Sigmoid colon (tissue), 7 donors: Measurements from ENCODE around the gene MYRIP. TPM values are rescaled to one million over a fixed set of nuclear protein-coding genes. Genes with fewer than 3 reads are reported as not detected.

Experiments used
- DNase-seq: peaks from one replicate; pipeline ENCODE4 v3.0.0-alpha.2; 2019
- H3K27ac ChIP-seq, 4 donors: fragments of 200-600 bp; sonication (generic); one replicate each; pipeline ENCODE4 v1.5.1; 2016 to 2019; ENCODE audit warnings: mild to moderate bottlenecking in 1 of 4
- H3K27me3 ChIP-seq, 3 donors: fragments of 200-600 bp; sonication (generic); one replicate each; pipeline ENCODE4 v1.5.1; 2019; ENCODE audit warnings: mild to moderate bottlenecking in 1 of 3
- H3K36me3 ChIP-seq, 4 donors: fragments of 200-600 bp; sonication (generic); one replicate each; pipeline ENCODE4 v1.5.1; 2016 to 2019
- H3K4me1 ChIP-seq, 4 donors: fragments of 200-600 bp; sonication (generic); one replicate each; pipeline ENCODE4 v1.5.1; 2017 to 2019
- H3K4me3 ChIP-seq, 4 donors: fragments of 200-600 bp; sonication (generic); one replicate each; pipeline ENCODE4 v1.5.1; 2017 to 2019; ENCODE audit warnings: mild to moderate bottlenecking in 2 of 4, moderate library complexity in 1 of 4
- H3K9me3 ChIP-seq, 4 donors: fragments of 200-600 bp in 3 of 4; sonication (generic) in 3 of 4; one replicate each; pipeline versions ENCODE4 v1.5.1 to v1.6.1; 2013 to 2019
- EP300 ChIP-seq, 4 donors: sonication (generic); formaldehyde crosslinking; IDR thresholded peaks; one replicate each; pipeline ENCODE4 v1.6.1; 2017; ENCODE audit warnings: antibody characterized with exemption in 4 of 4
- POLR2A ChIP-seq, 2 donors: fragments of 450-650 bp; IDR thresholded peaks; one replicate each; pipeline ENCODE4 v1.6.1; 2016; ENCODE audit warnings: antibody characterized with exemption in 2 of 2, mild to moderate bottlenecking in 2 of 2, moderate library complexity in 2 of 2
- POLR2AphosphoS5 ChIP-seq, 4 donors: sonication (generic); formaldehyde crosslinking; IDR thresholded peaks; one replicate each; pipeline ENCODE4 v1.6.1; 2017; ENCODE audit warnings: antibody characterized with exemption in 4 of 4
- WGBS, 2 donors: extraction: QIAGEN DNeasy Blood & Tissue Kit; methylation state at CpG; one replicate each; pipeline ENCODE4 v1.1.7; 2013; 5-methylcytosine and 5-hydroxymethylcytosine counted together
- intact Hi-C: fragments of 100-400 bp; cut with DNase I; formaldehyde crosslinking; loops from one replicate; pipeline ENCODE4 v1.15.1; 2023
- polyA plus RNA-seq, 3 donors: library from polyadenylated mRNA; stranded (reverse); fragments of 200-250 nt; gene quantifications; one replicate each; pipeline ENCODE4 v1.2.3, GENCODE V29; 2013
- total RNA-seq, 4 donors: library from RNA; depleted of rRNA; stranded (reverse); fragments of >200 nt; gene quantifications; one replicate each; pipeline ENCODE4 v1.1.0, GENCODE V29; 2016
- TF ChIP-seq, protein P1 (sequence below), 4 experiments: fragments of 450-650 bp in 3 of 4; fragments of 200-600 bp in 1 of 4; IDR thresholded peaks; one replicate each; pipeline ENCODE4 v1.5.1; 2016 to 2019; ENCODE audit warnings: antibody characterized with exemption in 4 of 4, mild to moderate bottlenecking in 3 of 4, moderate library complexity in 2 of 4
- donor health status: healthy with polysubstance abuse.
- donor health status: Bipolar disorder and iron deficiency.
- donor health status: healthy.

MYRIP gene
- total and polyA plus RNA-seq, 7 donors, result 2.2 to 5.5 (median 4.2) TPM

DNA sequence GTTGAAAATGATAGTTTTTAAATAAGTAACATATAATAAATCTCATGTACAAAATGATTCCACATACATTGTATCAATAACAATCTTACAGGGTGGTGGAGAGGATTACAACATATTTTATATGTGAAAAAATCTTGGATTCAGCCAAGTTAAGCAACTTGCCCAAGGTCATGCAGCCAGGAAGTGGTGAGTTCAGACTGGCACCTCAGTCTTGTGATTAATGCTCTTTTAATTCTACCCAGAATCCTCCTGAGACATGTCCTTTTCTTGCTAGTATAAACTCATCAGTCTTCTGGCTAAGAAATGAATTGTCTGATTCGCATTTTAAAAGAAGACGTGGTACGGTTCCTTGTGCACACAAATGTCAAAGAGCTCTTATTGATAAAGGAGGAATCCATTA, 4.5 kb upstream of the MYRIP start:
- H3K9me3 ChIP-seq, result no peaks in the 10 kb centered on the region
- WGBS, 2 donors, result 89 to 93% methylated on average over 3 of the region's 3 CpGs
- intact Hi-C loops, result no loop called here
- H3K36me3 ChIP-seq, result no peaks in the 10 kb centered on the region
- no peak overlapping the region for H3K4me3 ChIP-seq
- peaks cover 0 to 13% (median 8%) of the 10 kb centered on the region in 4 donors for H3K4me1 ChIP-seq
- no peak overlapping the region for H3K27ac ChIP-seq
- H3K27me3 ChIP-seq, result peaks cover 4 to 6% (median 5%) of the 10 kb centered on the region in 3 donors
- TF ChIP-seq EP300 (IDR thresholded peaks at IDR 0.05), result no peak
- no peak for TF ChIP-seq POLR2A (IDR thresholded peaks at IDR 0.05)
- TF ChIP-seq, protein P1, sequence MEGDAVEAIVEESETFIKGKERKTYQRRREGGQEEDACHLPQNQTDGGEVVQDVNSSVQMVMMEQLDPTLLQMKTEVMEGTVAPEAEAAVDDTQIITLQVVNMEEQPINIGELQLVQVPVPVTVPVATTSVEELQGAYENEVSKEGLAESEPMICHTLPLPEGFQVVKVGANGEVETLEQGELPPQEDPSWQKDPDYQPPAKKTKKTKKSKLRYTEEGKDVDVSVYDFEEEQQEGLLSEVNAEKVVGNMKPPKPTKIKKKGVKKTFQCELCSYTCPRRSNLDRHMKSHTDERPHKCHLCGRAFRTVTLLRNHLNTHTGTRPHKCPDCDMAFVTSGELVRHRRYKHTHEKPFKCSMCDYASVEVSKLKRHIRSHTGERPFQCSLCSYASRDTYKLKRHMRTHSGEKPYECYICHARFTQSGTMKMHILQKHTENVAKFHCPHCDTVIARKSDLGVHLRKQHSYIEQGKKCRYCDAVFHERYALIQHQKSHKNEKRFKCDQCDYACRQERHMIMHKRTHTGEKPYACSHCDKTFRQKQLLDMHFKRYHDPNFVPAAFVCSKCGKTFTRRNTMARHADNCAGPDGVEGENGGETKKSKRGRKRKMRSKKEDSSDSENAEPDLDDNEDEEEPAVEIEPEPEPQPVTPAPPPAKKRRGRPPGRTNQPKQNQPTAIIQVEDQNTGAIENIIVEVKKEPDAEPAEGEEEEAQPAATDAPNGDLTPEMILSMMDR (IDR thresholded peaks at IDR 0.05), result no peak
- TF ChIP-seq POLR2AphosphoS5 (IDR thresholded peaks at IDR 0.05), result no peak
- DNase-seq, result no peak

DNA sequence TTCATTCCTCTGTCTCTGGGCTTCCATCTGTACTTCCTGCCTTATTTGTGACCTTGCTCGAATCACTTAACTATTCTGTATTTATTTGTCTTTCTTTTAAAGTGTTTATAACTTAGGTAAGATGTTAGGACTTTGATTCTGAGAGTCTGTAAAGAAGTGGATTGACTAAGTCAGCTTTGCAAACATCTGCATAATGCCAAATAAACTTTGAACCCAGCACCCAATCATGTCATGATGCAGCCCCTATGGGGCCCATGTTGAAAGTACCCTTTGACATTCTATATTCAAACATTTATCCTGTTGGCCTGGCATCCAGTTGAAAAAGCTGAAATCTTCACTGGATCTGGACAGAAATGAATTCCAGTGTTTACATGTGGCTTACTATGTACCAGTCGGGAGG, 3.8 kb upstream of the MYRIP start:
- DNase-seq, result no peak
- TF ChIP-seq POLR2AphosphoS5 (IDR thresholded peaks at IDR 0.05) (no peak), EP300 (IDR thresholded peaks at IDR 0.05) (no peak), POLR2A (IDR thresholded peaks at IDR 0.05) (no peak)
- TF ChIP-seq, protein P1 (IDR thresholded peaks at IDR 0.05), result no peak
- peaks cover 11 to 13% (median 12%) of the 10 kb centered on the region in 3 donors for H3K27me3 ChIP-seq
- no peaks in the 10 kb centered on the region for H3K36me3 ChIP-seq
- H3K4me3 ChIP-seq, result no peak overlapping the region
- intact Hi-C loops, result no loop called here
- WGBS, 2 donors, result 16 to 61% methylated on average over 2 of the region's 2 CpGs
- no peaks in the 10 kb centered on the region for H3K9me3 ChIP-seq
- no peak overlapping the region for H3K27ac ChIP-seq
- H3K4me1 ChIP-seq, result peaks cover 0 to 20% (median 15%) of the 10 kb centered on the region in 4 donors

DNA sequence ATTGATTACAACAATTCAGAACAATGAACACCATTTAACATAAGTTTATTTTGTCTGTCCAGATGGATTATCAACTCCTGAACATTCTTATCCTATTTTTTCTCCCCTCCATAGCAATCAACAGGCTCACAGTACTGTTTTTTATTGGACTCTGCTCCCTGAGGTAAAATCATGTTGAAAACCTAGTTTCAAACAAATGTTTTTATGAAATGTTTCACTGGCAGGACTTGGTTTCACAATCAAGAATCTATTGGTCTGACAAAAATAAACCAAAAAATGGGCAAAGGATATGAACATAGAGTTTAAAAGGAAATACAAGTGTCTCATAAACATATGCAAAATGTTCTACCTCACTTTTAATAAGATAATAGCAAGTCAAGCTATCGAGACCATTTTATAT, 2.6 kb upstream of the MYRIP start:
- Histone ChIP-seq H3K4me1 (peaks cover 0 to 24% (median 15%) of the 10 kb centered on the region in 4 donors), H3K9me3 (no peaks in the 10 kb centered on the region), H3K36me3 (no peaks in the 10 kb centered on the region), H3K27me3 (peaks cover 21 to 25% (median 24%) of the 10 kb centered on the region in 3 donors), H3K4me3 (no peak overlapping the region), H3K27ac (no peak overlapping the region)
- DNase-seq, result no peak
- intact Hi-C loops, result no loop called here
- TF ChIP-seq POLR2A (IDR thresholded peaks at IDR 0.05) (no peak), EP300 (IDR thresholded peaks at IDR 0.05) (no peak), POLR2AphosphoS5 (IDR thresholded peaks at IDR 0.05) (no peak)
- TF ChIP-seq, protein P1 (IDR thresholded peaks at IDR 0.05), result no peak
- WGBS, 2 donors, result 90 to 95% methylated on average over 1 of the region's 1 CpG

DNA sequence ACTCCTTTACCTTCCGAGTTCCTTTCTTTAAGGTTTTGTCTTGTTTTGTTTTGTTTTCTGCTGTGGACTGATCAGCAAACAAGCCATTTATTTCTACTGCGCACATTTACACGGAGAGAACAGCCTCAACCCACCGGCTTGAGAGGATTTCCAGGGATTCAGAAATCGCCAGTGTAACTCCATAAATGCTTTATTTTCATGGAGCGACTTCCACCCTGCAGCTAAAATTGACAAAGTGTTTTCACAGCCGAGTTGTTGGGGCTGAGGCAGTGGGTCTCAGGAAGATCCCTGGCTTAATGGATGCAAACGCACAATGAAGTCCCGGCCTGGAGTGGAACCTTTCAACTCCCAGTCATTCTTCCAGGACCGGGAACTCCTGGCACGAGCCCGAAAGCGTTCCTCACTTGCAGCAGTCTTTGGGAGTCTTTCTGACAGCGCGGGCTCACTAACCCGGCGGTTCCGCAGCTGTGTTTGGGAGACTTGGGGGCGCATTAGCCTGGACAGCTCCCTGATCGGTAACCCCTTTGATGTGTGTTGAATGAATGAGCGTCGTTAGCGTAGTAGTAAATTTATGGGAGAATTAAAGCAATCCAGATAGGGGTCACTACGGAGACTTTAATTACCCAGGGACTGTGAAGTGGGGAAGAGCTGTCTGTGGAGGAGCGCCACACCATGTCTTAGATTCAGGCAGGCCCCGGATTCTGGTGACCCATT, 785 bp upstream of the MYRIP start:
- no peak for DNase-seq
- Histone ChIP-seq H3K9me3 (no peaks in the 10 kb centered on the region), H3K27me3 (peaks cover 21 to 43% (median 37%) of the 10 kb centered on the region in 3 donors), H3K27ac (peak overlapping the region in 1 of 4 donors; percentile 37), H3K4me3 (peak overlapping the region; percentile 14 to 61 (median 52)), H3K36me3 (no peaks in the 10 kb centered on the region), H3K4me1 (peaks cover 0 to 24% (median 15%) of the 10 kb centered on the region in 4 donors)
- TF ChIP-seq, protein P1 (IDR thresholded peaks at IDR 0.05), result no peak
- TF ChIP-seq POLR2A (IDR thresholded peaks at IDR 0.05), result no peak
- no peak for TF ChIP-seq EP300 (IDR thresholded peaks at IDR 0.05)
- no peak for TF ChIP-seq POLR2AphosphoS5 (IDR thresholded peaks at IDR 0.05)
- 5 to 10% methylated on average over 26 of the region's 26 CpGs for WGBS, 2 donors
- intact Hi-C loops, result no loop called here
